WTC11 (cell line): Measurements from ENCODE around the gene TMEM200B.

Experiments used
- E2F5 ChIP-seq: sonication (generic); formaldehyde crosslinking; IDR thresholded peaks from 2 replicates; pipeline ENCODE4 v1.8.1; 2022; ENCODE audit warnings: mild to moderate bottlenecking, moderate library complexity, missing genetic modification reagents
- FOXK1 ChIP-seq: sonication (generic); formaldehyde crosslinking; IDR thresholded peaks from 2 replicates; pipeline ENCODE4 v1.8.0; 2022; ENCODE audit warnings: mild to moderate bottlenecking, moderate library complexity, missing genetic modification reagents
- SMAD3 ChIP-seq: sonication (generic); formaldehyde crosslinking; IDR thresholded peaks from 2 replicates; pipeline ENCODE4 v1.8.0; 2022; ENCODE audit warnings: missing genetic modification reagents, mild to moderate bottlenecking, borderline replicate concordance
- TEAD1 ChIP-seq: sonication (generic); formaldehyde crosslinking; IDR thresholded peaks from 2 replicates; pipeline ENCODE4 v1.8.0; 2022; ENCODE audit warnings: mild to moderate bottlenecking, missing genetic modification reagents
- TF ChIP-seq, protein P1 (sequence below): fragments of 200-600 bp; IDR thresholded peaks from 2 replicates; pipeline ENCODE4 v1.8.0; 2022; ENCODE audit warnings: antibody characterized with exemption

DNA sequence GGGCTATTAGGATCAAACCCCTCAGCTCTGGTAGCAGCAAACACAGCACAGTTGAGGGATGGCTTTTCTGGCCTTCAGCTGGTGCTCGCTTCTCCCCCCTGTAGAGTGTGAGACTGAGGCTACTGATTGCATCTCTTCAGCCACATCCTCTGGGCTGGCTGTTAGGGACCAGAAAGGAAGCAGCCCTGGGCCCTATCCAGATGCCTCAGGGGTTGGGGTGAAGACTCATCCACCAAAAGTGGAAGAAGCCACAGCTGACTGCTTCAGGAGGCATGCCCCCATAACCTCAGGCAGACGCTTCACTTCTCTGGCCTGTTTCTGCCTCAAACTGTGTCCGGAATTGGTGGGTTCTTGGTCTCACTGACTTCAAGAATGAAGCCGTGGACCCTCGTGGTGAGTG lies 6.2 kb upstream of the TMEM200B start:
- TF ChIP-seq, protein P1, sequence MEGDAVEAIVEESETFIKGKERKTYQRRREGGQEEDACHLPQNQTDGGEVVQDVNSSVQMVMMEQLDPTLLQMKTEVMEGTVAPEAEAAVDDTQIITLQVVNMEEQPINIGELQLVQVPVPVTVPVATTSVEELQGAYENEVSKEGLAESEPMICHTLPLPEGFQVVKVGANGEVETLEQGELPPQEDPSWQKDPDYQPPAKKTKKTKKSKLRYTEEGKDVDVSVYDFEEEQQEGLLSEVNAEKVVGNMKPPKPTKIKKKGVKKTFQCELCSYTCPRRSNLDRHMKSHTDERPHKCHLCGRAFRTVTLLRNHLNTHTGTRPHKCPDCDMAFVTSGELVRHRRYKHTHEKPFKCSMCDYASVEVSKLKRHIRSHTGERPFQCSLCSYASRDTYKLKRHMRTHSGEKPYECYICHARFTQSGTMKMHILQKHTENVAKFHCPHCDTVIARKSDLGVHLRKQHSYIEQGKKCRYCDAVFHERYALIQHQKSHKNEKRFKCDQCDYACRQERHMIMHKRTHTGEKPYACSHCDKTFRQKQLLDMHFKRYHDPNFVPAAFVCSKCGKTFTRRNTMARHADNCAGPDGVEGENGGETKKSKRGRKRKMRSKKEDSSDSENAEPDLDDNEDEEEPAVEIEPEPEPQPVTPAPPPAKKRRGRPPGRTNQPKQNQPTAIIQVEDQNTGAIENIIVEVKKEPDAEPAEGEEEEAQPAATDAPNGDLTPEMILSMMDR: no peak
- TF ChIP-seq E2F5: no peak
- no peak for TF ChIP-seq FOXK1
- no peak for TF ChIP-seq SMAD3
- TF ChIP-seq TEAD1 (CRISPR knock-in tag): no peak
